ENCODE results near the gene SSTR5.
"Not testable (repeated sequence)": the region's sequence is repeated elsewhere in the genome, so short reads cannot be mapped to it uniquely, and the experiment has no call there.

- not testable (repeated sequence) for TF ChIP-seq CTCF, POLR2A (IDR thresholded peaks at IDR 0.05)
These were observed 13.9 kb downstream of the SSTR5 start for GRCh38 chr16:1086443-1086842.
